Liver (tissue), 9 donors: ENCODE results near the gene SH2D6. TPM values are rescaled to one million over a fixed set of nuclear protein-coding genes. Genes with fewer than 3 reads are reported as not detected.

Experiments used
- DNase-seq: peaks from one replicate; pipeline ENCODE4 v3.0.0-alpha.2; 2017; ENCODE audit warnings: low spot score
- H3K27ac ChIP-seq, 2 donors: one replicate each; pipeline ENCODE4 v1.7.0; 2013; ENCODE audit warnings: inconsistent platforms in 2 of 2, low read length in 2 of 2, control low read depth in 1 of 2, low read depth in 1 of 2, mild to moderate bottlenecking in 1 of 2
- H3K27me3 ChIP-seq, 4 donors: one replicate each; pipeline versions ENCODE4 v1.6.1 to v1.7.0; 2013; ENCODE audit warnings: low read length in 3 of 4, inconsistent platforms in 1 of 4, mild to moderate bottlenecking in 1 of 4, moderate library complexity in 1 of 4; ENCODE audit not compliant: control insufficient read depth in 4 of 4, insufficient read depth in 4 of 4
- H3K36me3 ChIP-seq, 4 donors: one replicate each; pipeline versions ENCODE4 v1.6.1 to v1.7.0; 2013; ENCODE audit warnings: low read length in 3 of 4, mild to moderate bottlenecking in 3 of 4, low read depth in 1 of 4, moderate library complexity in 1 of 4; ENCODE audit not compliant: control insufficient read depth in 4 of 4, insufficient read depth in 3 of 4
- H3K4me1 ChIP-seq, 4 donors: one replicate each; pipeline versions ENCODE4 v1.6.1 to v1.7.0; 2013; ENCODE audit warnings: low read length in 3 of 4, mild to moderate bottlenecking in 3 of 4, moderate library complexity in 1 of 4; ENCODE audit not compliant: control insufficient read depth in 4 of 4, insufficient read depth in 4 of 4
- H3K4me3 ChIP-seq, 3 donors: one replicate each; pipeline versions ENCODE4 v1.6.1 to v1.7.0; 2013; ENCODE audit warnings: low read length in 3 of 3, control low read depth in 1 of 3, low read depth in 1 of 3, mild to moderate bottlenecking in 1 of 3
- H3K9ac ChIP-seq, 2 donors: one replicate each; pipeline ENCODE4 v1.7.0; 2013; ENCODE audit warnings: low read length in 2 of 2, mild to moderate bottlenecking in 2 of 2, moderate library complexity in 2 of 2, control low read depth in 1 of 2, low read depth in 1 of 2
- H3K9me3 ChIP-seq, 4 donors: one replicate each; pipeline versions ENCODE4 v1.6.1 to v1.7.0; 2013; ENCODE audit warnings: low read length in 3 of 4; ENCODE audit not compliant: control insufficient read depth in 4 of 4
- ATF3 ChIP-seq: IDR thresholded peaks from 2 replicates; pipeline ENCODE4 v1.6.1; 2016; ENCODE audit warnings: antibody characterized with exemption
- CTCF ChIP-seq: fragments of 150-350 bp; IDR thresholded peaks from 2 replicates; pipeline ENCODE4 v1.5.1; 2017; ENCODE audit warnings: improper control_type of control experiment, low read depth, low read length; ENCODE audit not compliant: missing input control
- EGR1 ChIP-seq, 2 donors: IDR thresholded peaks; 2 replicates each; pipeline ENCODE4 v1.6.1; 2016 to 2018; ENCODE audit warnings: antibody characterized with exemption in 2 of 2, low read depth in 2 of 2
- FOXA1 ChIP-seq: IDR thresholded peaks from 2 replicates; pipeline ENCODE4 v1.6.1; 2016; ENCODE audit warnings: antibody characterized with exemption
- FOXA2 ChIP-seq: IDR thresholded peaks from 2 replicates; pipeline ENCODE4 v1.6.1; 2016; ENCODE audit warnings: antibody characterized with exemption
- GABPA ChIP-seq, 2 donors: IDR thresholded peaks in 1 of 2; conservative IDR thresholded peaks in 1 of 2; 2 replicates each; pipeline ENCODE4 v1.6.1; 2016; ENCODE audit warnings: antibody characterized with exemption in 2 of 2, mild to moderate bottlenecking in 1 of 2, moderate library complexity in 1 of 2
- HNF4A ChIP-seq, 2 donors: conservative IDR thresholded peaks; 2 replicates each; pipeline ENCODE4 v1.6.1; 2016; ENCODE audit warnings: antibody characterized with exemption in 2 of 2, mild to moderate bottlenecking in 2 of 2
- HNF4G ChIP-seq: IDR thresholded peaks from 2 replicates; pipeline ENCODE4 v1.6.1; 2016; ENCODE audit warnings: antibody characterized with exemption
- JUND ChIP-seq, 2 donors: IDR thresholded peaks; 2 replicates each; pipeline ENCODE4 v1.6.1; 2016; ENCODE audit warnings: antibody characterized with exemption in 2 of 2
- NR2F2 ChIP-seq: IDR thresholded peaks from 2 replicates; pipeline ENCODE4 v1.6.1; 2016; ENCODE audit warnings: antibody characterized with exemption
- RAD21 ChIP-seq, 2 donors: IDR thresholded peaks; 2 replicates each; pipeline ENCODE4 v1.6.1; 2016; ENCODE audit warnings: antibody characterized with exemption in 2 of 2, mild to moderate bottlenecking in 2 of 2
- REST ChIP-seq: IDR thresholded peaks from 2 replicates; pipeline ENCODE4 v1.6.1; 2016; ENCODE audit warnings: antibody characterized with exemption, mild to moderate bottlenecking
- RXRA ChIP-seq, 2 donors: IDR thresholded peaks; 2 replicates each; pipeline ENCODE4 v1.6.1; 2017 to 2018; ENCODE audit warnings: antibody characterized with exemption in 2 of 2, mild to moderate bottlenecking in 1 of 2
- SP1 ChIP-seq: IDR thresholded peaks from 2 replicates; pipeline ENCODE4 v1.6.1; 2018; ENCODE audit warnings: antibody characterized with exemption, mild to moderate bottlenecking
- TAF1 ChIP-seq: conservative IDR thresholded peaks from 2 replicates; pipeline ENCODE4 v1.6.1; 2016; ENCODE audit warnings: antibody characterized with exemption, mild to moderate bottlenecking
- YY1 ChIP-seq: IDR thresholded peaks from 2 replicates; pipeline ENCODE4 v1.6.1; 2016; ENCODE audit warnings: antibody characterized with exemption, mild to moderate bottlenecking
- ZBTB33 ChIP-seq: IDR thresholded peaks from 2 replicates; pipeline ENCODE4 v1.6.1; 2016; ENCODE audit warnings: antibody characterized with exemption
- WGBS: extraction: QIAGEN DNeasy Blood & Tissue Kit; methylation state at CpG from one replicate; pipeline ENCODE4 v1.1.7; 2013; 5-methylcytosine and 5-hydroxymethylcytosine counted together
- polyA plus RNA-seq, 2 donors: library from polyadenylated mRNA; stranded (reverse) in 1 of 2; unstranded in 1 of 2; fragments of 200-250 nt in 1 of 2; fragments of >200 nt in 1 of 2; fragmentation: Nextera tagmentation in 1 of 2; extraction: Ambion mirVana in 1 of 2; gene quantifications; one replicate each; pipeline versions ENCODE4 v1.2.1 to v1.2.3, GENCODE V29; 2013 to 2015
- total RNA-seq, 2 donors: library from RNA; depleted of rRNA; stranded (reverse); fragments of >200 nt; gene quantifications; one replicate each; pipeline ENCODE4 v1.2.3, GENCODE V29; 2014
- TF ChIP-seq, protein P1 (sequence below): IDR thresholded peaks from 2 replicates; pipeline ENCODE4 v1.6.1; 2016; ENCODE audit warnings: antibody characterized with exemption
- donor health status: healthy.
- donor health status: healthy.
- donor health status: healthy.
- donor health status: healthy.
- donor health status: healthy.

Gene SH2D6
- total RNA-seq (under 1 TPM in 1 of 2 donors, not detected in 1; 0.92 TPM), polyA plus RNA-seq (under 1 TPM; 0.28 to 0.39 TPM)

- TF ChIP-seq TAF1 (no peak), SP1 (peak; percentile 31), FOXA2 (no peak), HNF4G (no peak), RAD21 (IDR thresholded peaks at IDR 0.05) (peak in 1 of 2 donors; percentile 6), GABPA (IDR thresholded peaks at IDR 0.05 in 1 of 2, conservative IDR thresholded peaks at IDR 0.05 in 1 of 2) (no peak), EGR1 (IDR thresholded peaks at IDR 0.05; ENCODE audit: low read depth in 2 of 2) (no peak), HNF4A (conservative IDR thresholded peaks at IDR 0.05) (peak in 1 of 2 donors; percentile 9), NR2F2 (no peak), YY1 (peak; percentile 17), REST (no peak), JUND (IDR thresholded peaks at IDR 0.05) (no peak), ZBTB33 (no peak), FOXA1 (no peak), RXRA (IDR thresholded peaks at IDR 0.05) (no peak), CTCF (no peak), ATF3 (no peak)
- TF ChIP-seq, protein P1, sequence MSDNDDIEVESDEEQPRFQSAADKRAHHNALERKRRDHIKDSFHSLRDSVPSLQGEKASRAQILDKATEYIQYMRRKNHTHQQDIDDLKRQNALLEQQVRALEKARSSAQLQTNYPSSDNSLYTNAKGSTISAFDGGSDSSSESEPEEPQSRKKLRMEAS = no peak
- peak; percentile 87 for DNase-seq
- 17% methylated on average over 57 of the region's 57 CpGs for WGBS
- H3K9me3 ChIP-seq = no peaks in the 10 kb centered on the region
- H3K4me3 ChIP-seq = peak within 1 kb of the TSS; percentile 50 to 88 (median 75)
- peak within 1 kb of the TSS; percentile 45 to 73 for H3K9ac ChIP-seq
- H3K27me3 ChIP-seq = no peaks in the 10 kb centered on the region
- peak within 1 kb of the TSS; percentile 71 to 92 for H3K27ac ChIP-seq
- H3K36me3 ChIP-seq = no peaks in the 10 kb centered on the region
- peaks cover 26 to 56% (median 43%) of the 10 kb centered on the region in 4 donors for H3K4me1 ChIP-seq
These were observed at the start of gene SH2D6 for GRCh38 chr2:85418132-85419008. TSS of gene SH2D6 (plus strand) at chr2:85418714. CDS start at chr2:85429466, 10,752 bp downstream.
